NCI-H446 treated with DMSO at 0.1 percent for 48 hours (cell line): Measurements from ENCODE around the gene NAP1L3.

Experiments used
- DNase-seq: peaks from one replicate; lab custom pipeline; 2025; lab: John Stamatoyannopoulos, UW

Gene NAP1L3, protein sequence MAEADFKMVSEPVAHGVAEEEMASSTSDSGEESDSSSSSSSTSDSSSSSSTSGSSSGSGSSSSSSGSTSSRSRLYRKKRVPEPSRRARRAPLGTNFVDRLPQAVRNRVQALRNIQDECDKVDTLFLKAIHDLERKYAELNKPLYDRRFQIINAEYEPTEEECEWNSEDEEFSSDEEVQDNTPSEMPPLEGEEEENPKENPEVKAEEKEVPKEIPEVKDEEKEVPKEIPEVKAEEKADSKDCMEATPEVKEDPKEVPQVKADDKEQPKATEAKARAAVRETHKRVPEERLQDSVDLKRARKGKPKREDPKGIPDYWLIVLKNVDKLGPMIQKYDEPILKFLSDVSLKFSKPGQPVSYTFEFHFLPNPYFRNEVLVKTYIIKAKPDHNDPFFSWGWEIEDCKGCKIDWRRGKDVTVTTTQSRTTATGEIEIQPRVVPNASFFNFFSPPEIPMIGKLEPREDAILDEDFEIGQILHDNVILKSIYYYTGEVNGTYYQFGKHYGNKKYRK

DNA sequence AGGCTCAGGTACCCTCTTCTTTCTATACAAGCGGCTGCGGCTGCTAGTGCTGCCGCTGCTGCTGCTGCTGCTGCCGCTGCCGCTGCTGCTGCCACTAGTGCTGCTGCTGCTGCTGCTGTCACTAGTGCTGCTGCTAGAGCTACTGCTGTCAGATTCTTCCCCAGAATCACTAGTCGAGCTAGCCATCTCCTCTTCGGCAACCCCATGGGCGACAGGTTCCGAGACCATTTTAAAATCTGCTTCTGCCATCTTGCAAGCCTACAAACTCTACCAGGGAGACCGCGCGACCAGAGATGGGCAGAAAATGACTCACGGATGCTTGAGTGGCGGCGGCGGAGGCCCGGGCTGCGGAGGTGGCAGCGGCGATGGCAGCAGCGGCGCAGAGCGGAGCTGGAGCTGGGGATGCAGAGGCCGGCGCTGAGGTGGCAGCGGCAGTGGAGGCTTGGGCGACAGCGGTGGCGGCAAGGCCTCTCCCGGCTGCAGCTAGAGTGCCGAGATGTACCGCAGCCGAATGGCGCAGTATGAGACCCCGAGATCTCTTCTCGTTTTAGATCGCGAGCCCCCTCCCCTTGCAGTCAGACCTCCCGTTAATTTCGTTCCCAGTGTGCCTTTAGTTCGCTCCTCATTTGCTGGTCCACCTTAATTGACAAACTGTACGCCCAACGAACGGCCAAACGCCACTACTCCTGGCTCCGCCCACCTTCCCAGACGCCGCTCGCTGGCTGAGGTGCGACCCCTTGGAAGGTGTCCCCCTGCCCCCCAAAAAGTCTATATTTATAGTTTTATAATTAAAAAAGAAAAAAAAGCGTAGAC lies at the start of gene NAP1L3:
TSS of gene NAP1L3 (minus strand) at position 523 of the 813 bp plus-strand sequence. CDS start at position 249, 274 bp downstream.
- DNase-seq, result peak; percentile 55

DNA sequence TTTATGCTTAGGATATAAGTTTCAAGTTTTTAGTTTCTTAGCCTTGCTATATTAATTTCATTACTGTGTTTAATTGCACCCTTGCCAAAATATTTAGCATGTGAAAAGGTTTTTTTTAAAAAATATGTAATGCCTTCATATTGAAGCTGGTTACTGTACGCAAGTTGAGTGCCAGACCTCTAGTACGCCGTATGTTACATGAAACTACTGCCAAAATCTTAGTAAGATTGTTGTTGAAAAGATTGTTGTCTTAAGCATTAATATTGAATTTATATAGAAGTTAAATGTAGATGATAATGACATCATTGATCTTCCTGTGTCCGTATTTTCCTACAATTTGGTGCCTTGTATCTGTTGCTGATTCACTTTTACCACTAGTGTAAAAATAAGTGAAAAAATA lies 37.7 kb upstream of the NAP1L3 start:
- no peak for DNase-seq

- DNase-seq, result no peak
Observed at GRCh38 chrX:93703701-93704100, 30.3 kb upstream of the NAP1L3 start.

DNA sequence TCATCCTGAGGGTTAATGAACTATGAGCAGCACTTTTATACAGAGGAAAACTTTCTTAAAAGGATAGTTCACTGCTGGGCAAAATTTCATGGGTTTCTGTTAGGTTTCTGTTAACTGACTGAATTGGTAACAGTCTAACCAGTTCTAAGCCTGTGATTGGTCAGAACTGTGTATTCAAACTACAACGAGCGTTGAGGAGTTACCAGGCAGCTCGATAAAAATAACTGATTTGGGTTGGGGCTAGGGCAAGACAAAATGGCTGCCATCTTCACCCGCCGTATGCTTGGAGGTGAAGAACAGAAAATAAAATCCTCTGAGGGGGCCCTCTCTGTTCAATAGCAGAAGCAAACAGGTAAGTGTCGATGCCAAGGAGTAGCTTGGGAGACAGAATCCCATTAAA lies 22.6 kb upstream of the NAP1L3 start:
- DNase-seq, result no peak

- DNase-seq, result peak; percentile 1
Observed at GRCh38 chrX:93673869-93674271, 492 bp upstream of the NAP1L3 start, which contains the start of gene FAM133A. Gene FAM133A, plus strand, starts transcription at chrX:93674206. Its CDS starts 35,214 bp downstream, at chrX:93709420.

GRCh38 chrX:93660575-93660974 lies 12.8 kb downstream of the NAP1L3 start:
- no peak for DNase-seq

DNA sequence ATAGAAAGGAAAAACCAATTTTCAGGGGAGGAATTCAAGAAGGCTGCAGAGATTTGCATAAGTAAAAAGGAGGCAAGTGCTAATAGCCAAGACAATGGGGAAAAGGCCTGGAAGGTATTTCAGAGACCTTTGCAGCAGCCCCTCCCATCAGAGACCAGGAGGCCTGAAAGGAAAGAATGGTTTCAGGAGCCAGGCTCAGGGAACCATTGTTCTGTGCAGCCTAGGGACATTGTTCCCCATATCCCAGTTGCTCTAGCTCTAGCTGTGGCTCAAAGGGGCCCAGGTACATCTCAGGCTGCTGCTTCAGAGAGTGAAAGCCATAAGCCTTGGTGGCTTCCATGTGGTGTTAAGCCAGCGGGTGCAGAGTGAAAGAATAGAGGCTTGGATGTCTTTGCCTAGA lies 24.0 kb downstream of the NAP1L3 start:
- no peak for DNase-seq

DNA sequence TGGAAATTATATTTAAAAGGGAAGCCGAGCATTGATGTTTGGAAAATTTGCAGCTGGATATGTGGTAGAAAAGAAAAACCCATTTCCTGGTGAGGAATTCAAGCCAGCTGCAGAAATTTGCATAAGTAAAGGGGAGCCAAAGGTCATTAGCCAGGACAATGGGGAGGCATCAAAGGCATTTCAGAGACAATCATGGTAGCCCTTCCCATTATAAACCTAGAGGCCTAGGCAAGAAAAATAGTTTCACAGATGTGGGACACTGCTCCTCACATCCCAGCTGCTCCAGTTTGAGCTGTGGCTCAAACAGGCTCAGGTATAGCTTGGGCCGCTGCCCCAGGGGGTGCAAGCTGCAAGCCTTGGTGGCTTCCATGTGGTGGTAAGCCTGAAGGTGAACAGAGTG lies 35.8 kb downstream of the NAP1L3 start:
- no peak for DNase-seq
